Stromal cell of bone marrow (primary cell): ENCODE data around the gene ZNF787.
A peak's percentile ranks its signal among the peaks of the same experiment; 100 is the strongest.

Source experiments
- DNase-seq: peaks from one replicate; pipeline ENCODE4 v3.0.0-alpha.2; 2012; ENCODE audit warnings: low read depth

The ZNF787 gene

DNA sequence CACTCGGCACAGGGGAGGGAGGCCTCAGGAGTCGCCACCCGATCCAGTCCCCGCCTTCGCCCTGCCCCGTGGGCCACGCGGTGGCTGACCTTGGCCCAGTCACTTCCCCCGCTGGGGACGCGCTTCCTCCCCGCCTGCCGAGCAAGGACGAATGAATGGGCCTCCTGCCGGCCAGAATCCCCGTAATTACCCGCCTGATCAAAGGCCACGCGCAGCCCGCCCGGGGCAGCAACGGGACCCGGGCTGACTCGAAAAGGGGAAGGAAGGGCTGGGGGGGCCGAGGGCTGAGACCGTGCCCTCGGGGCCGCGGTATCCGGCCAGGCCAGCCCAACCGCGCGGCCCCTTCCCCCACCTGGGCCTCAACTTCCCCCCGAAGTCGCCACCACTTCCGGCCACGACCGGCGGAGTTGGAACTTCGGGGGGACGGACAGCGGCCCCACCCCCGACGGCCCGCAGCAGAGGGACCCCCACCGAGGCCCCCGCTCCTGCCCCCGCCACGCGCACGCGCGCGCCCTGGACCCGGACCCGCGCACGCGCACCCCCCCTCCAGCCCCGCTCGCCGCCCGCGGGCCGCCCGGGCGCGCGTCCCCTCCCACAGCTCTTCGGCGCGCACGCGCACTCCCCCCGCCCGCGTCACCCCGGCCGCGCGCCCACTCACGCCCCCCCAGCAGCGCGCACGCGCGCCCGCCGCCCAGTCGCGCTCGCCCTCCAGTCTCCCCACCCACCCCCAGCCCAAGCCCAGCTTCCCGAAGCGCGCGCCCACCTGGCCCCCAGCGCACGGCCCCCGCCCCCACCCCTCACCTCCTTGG, 520 bp downstream of the ZNF787 start:
- peak; percentile 37 for DNase-seq

DNA sequence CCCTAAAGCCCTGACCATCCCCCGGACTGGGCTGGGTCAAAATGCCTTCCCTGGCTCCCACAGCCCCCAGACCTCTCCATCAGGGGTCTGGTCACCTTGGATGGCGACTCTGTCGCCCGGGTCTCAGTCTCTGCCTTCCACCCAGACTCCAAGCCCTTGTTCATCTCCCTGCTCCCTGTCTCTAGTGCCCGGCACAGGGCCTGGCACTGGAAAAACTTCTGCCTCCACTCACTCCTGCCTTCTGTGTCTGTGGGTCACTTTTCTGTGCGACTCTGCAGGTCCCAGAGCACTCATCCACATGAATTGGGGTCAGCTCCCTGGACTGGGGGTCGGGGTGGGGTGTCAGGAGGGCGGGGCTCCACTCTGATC, 1.1 kb downstream of the ZNF787 start:
- DNase-seq, result no peak

DNA sequence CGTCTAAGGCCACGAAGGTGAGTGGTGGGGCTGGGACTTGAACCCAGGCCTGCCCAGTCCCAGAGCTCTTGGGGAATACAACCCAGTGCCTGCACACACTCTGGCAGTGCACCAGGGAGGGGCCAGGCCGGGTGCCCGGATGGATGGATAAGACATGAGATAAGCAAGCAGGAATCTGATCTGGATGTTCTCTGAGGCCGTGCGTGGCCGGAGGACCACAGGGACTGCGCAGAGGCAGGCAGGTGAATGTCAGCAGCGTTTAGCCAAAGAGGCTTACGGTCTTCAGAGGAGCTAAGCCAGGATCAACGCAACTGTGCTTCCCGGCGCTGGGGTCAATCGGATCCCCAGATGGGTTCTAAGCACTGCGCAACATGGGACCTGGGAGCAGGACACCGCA, 1.5 kb downstream of the ZNF787 start:
- no peak for DNase-seq

DNA sequence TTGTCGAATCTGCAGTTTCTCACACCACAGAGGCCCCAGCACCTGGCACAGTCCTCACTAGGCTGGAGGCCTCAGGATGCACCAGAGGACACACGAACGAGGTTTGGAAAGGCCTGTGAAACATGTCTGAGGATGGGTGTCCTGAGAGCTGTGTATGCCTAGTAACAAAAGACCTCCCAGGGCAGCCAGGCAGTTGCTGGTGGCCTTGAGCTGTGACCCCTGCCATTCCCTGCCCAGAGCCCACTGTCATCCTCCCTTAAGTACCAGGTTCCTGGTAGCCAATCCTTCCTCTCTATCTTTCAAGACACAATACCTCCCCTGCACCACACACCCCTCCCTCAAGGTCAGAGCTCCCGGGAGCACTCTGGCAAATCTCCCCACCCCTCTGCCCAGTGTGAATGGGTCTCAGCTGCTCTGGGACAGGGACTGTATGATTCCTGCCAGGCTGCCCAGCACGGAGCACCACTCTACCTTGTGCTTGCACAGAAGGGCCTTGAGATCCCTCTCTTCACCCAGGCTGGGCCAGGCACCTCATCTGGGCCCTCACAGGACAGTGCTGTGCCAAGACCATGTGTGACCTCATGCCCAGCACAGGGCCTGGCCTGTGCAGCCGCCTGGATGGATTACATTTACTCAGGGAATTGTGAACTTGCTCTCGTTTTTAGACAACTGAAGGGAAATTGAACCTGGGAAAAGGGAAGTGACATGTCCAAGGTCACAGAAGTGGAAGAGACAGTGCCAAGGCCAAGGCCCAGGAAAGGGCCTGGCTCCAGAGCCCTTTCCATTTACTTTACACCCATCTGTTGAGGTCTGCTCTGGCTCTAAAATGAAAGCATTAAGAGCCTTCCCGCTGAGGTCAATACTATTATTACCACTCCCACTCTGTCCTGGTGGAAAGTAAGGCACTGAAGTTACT, 2.2 kb downstream of the ZNF787 start:
- no peak for DNase-seq

DNA sequence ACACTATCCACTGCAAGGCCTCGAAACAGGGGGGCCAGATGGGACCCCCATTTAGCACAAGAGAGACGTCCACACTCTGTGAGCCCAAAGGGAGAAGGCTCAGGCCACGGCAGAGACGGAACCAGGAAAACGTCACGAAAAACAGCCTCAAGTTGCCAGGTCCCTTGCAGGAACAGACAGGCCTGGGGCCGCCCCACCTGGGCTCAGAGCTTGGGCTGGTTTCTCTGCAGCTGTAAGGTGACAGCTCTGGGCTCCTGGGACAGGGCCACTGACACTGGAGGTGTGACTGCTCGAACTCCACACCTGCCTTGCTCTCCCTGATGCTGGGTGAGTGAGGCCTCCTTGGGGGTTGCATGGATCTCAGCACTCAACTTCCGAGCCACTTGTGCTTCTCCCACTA, 3.2 kb downstream of the ZNF787 start:
- DNase-seq, result no peak

DNA sequence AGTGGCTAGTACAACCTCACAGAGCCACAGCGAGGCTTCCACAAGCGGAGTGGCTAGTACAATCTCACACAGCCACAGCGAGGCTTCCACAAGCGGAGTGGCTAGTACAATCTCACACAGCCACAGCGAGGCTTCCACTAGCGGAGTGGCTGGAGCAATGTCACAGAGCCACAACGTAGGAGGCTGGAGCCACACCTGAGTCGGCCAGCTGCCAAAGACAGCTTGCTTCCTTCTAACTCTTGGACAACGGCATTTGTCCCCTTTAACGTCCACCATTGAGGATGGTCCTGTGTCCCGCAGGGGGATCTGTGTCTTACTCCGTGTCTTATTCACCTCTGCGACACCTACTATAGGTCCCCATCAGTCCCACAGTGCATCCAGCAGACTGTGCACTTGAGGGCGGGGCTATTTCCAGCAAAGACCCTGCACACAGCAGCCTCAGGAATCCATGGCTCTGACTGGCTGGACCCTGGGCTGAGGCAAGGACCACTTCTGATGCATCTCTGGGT, 3.7 kb downstream of the ZNF787 start:
- DNase-seq, result no peak

DNA sequence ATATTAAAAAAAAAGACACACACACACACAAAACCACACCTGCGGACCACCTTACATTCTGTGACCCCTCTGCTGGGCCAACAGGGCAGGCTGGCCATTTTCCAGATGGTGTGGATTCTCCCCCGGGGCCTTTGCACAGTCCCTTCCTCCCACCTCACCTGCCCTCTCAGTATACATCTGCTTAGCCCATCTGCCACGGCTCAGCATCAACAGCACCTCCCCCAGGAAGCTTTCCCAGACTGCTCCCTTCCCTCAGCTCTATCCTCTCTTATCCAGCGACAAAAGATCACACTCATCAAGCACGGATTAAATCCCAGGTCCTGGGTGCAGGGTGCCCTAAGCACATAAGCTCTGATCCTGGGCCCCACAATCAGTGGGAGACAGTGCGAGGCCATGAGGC, 4.5 kb downstream of the ZNF787 start:
- DNase-seq, result no peak

DNA sequence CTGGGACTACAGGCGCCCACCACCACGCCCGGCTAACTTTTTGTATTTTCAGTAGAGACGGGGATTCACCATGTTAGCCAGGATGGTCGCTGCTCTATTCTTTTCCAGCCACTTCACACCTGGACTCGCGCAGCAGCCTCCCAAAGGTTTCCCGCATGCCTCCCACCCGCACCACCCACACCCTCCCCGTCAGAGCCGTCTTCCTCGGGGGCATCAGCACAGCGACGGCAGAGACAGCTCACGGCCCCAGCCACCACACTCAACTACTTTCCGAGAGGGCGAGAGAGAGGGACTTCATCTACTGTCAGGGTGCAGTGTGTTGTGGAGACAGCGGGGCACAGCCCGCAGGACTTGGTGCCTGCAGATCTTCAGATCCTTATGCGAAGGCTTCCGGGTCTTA, 5.6 kb downstream of the ZNF787 start:
- DNase-seq, result no peak

DNA sequence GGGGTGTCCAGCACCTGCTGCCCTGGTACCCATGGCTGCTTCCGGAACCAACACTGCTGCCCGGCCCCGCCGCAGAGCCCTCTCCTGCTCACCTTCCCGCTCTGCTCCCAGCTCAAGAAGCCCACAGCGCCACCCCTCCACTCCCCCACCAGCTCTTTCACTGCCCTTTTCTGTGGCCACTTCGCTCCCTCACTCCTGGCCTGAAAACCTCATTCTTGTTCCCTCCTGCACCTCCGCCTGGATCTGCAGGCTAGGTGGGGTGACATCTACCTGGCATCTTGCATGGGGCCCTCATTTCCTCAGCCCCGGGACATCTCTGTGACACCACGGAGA, 6.4 kb downstream of the ZNF787 start:
- no peak for DNase-seq

DNA sequence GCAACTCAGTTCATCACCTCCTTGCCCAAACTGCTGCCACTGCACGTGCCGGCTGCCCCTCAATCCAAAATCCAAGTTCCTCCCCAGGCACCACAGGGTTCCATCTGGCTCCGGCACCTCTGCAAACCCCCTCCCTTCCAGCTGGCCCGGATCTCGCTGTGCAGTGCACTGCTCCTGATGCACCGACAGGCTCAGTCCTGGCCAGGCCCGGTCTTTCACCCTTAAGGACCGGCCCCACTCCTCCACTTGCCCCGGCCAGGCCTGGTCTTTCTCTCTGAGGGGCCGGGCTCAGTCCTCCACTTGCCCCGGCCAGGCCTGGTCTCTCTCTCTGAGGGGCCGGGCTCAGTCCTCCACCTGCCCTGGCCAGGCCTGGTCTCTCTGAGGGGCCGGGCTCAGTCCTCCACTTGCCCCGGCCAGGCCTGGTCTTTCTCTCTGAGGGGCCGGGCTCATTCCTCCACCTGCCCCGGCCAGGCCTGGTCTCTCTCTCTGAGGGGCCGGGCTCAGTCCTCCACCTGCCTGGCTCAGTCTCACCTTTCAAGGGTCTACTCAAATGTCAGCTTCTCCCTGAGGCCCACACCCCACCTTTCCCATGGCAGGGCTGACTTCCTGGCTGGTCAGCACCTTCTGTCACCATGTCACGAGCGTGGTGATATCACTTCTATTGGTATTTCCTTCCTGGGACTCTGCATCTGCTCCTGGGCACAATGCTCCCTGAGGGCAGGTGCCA, 6.9 kb downstream of the ZNF787 start:
- DNase-seq, result no peak

DNA sequence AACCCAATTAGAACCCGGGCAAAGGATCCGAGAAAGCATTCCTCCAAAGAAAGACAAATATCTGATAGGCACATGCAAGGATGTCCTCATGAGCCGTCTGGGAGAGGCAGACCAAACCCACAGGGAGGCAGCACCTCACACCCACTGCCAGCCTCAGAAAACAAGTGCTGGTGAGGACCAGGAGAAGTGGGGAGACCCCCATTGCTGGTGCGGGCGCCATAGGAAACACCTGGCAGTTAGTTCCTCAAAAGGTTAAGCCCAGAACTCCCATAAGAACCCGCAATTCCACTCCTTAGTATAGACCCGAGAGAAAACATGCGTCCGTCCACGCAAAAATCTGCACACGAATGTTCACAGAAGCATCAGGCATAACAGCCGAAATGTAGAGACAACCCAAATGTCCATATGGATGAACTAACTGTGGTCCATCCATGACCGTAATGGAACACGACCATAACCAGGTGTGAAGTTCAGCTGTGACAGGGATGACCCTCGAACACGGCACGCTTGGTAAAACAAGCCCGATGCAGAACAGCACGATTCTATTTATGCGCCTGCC, 7.9 kb downstream of the ZNF787 start:
- DNase-seq, result no peak

DNA sequence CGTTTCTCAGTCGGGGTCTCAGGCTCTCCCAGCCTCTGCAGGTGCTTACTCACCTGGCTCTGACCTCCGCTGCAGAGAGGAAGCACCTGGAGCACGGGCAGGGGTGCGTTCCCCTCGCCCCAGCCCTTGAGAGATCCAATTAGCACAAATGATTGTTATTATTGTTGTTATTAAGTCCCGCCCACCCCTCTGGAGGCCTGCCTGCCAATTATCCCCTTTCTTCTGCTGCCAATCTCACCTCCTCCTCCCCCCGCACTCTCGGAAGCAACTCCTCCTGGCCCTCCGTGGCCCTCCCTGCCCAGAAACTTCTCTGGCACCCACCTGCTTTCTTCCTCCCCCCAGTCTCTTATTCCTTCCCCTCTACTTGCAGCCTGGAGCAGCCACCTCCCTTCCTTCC, 8.8 kb downstream of the ZNF787 start:
- DNase-seq, result no peak

DNA sequence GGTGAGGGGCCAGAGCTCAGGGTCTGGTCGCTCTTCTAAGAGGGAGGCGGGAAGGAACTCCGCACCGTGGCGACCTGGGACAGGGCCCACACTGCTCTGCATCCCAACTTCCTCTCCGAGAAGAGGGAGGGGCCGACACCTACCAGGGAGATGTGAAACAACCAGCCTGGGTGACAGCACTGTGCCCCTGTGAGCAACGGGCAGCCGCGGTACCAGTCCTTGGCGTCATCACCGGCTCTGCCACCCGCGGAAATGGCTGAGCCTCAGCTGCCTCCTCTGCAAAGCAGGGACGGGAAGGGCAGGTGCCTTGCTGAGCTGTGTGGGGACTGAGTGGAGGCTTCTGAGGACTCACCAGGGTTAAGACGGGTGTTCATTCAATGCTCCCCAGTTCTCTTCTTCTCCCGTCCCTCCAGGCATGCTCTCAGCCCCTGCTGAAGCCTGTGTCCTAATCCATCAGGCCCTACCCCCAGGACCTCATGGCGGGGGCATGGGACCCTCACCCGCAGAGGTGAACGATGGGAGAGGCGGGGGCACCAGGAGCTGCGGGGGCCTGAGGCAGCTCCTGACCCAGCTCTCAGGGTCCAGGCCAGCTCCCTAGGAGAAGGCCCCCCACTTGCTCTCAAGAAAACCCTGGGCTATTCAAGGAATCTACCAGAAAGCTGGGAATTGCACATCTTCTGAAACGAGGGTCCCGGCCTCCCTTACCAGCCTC, 9.3 kb downstream of the ZNF787 start:
- no peak for DNase-seq

DNA sequence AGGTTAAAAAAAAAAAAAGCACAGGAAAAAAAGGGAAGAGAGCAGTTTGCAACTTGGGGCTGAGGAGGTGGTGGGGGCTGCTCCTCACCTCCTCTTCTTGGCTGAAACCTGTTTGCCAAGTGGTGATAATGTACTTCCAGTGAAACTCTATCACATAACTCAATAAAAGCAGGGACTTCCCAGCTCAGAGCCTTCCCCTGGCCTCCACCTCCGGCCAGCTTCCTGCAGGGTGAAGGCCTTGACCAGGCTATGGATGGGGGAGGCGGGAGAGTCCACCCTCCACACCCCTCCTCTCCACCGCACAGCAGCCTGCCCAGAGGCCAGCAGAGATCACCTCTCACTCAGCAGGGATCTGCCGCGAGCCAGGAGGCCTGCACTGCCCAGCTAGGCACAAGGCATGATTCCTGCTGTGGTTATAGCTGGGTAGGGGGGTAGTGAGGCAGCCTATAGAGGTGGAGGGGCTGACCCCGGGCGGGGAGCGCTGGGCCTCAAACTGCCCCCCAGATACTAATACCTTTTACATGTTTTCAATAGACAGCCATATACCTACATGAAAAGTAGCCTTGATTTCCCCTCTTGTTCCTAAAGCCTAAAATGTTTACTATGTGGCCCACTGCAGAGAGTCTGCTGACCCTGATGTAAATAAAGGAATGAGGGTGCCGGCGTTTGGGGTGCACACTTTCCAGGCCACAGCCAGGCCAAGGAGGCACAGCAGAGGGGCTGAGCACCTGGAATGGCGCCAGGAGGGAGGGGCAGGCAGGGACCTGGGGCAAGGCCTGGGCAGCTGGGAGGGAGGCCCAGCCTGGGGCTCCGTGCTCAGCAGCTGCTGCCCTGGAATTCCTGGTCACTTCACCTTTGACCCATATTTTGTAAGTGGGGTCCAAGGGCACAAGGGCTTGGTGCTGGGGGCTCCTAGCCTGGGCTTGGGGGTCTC, 10.3 kb downstream of the ZNF787 start:
- no peak for DNase-seq

DNA sequence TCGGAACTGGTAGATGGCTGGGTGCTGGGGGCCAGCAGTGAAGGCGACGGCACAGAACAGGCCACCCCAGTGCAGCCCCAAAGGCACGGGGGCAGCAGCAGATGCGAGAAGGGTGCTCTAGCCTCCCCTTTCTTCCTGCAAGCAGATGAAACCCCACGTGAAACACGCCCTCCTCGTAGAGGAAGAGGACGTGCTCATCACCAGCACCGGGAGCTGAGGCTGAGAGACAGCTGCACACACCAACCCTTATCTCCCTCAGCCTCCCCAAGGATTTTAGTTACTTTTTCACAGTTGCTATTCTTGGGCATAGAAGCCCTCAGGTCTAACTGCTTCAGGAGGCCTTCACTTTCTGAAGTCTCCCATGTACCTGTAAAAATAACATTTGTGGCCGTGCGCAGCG, 11.9 kb downstream of the ZNF787 start:
- no peak for DNase-seq

DNA sequence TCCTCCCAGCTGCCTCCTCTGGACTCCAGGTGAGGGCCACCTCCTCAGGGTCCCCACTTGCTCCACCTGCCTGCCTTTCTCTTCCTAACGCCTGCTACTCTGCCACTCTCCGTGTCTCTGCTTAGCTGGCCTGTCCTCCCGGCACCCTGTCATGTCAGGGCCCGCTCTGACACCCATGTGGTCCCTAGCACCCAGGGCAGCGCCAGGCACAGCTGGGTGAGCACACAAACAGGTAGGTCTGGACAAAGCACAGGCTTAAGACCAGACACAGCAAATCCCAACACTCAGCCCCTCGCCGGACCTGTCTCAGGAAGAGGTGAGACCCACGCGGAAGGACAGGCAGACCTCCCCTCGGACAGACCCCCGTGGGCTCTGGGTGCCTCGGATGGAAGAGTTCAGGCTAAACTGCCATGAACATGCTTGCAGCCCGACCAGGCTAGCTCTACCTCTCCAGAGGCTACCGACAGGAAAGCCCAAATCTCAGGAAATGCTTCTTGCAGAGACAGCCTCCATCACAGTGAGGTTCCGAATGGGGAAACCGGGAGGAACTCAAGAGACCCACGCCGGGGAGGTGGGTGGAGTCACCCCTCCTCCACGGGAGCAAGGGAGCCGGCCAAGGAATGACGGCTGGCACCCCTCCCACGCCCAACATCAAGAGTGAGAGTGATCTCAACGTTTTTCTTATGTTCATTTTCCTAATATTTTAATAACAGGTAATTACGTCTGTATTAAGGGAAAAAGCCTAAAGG, 12.5 kb downstream of the ZNF787 start:
- DNase-seq, result no peak

DNA sequence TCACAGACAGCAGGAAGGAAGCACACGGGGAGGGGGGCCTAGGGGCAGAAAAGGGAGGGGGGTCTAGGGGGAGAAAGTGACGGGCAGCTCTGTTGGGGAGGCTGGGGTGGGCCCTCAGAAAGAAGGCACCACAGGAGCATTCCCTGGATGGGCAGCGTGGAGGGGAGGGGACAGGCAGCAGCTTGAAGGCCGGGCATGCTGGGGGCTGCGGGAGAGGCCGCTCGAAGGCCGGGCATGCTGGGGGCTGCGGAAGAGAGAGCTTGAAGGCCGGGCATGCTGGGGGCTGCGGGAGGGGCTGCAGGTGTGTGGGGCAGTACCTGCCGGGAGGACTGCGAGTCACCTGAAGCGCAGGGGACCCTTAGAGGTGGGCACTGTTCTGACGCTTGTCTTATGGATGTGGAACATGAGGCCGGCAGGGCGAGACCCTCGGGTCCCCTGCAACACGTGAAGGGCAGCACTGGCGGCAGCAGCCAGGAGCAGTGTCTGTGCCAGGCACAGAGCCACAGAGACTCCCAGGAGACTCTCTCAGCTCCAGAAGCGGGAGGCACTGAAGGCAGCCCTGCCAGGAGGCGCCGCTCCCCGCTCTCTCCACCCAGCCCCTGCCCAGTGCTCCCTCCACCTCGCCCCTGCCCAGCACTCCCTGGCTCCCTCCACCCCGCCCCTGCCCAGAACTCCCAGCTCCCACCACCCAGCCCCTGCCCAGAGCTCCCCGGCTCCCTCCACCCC, 13.3 kb downstream of the ZNF787 start:
- DNase-seq, result no peak

DNA sequence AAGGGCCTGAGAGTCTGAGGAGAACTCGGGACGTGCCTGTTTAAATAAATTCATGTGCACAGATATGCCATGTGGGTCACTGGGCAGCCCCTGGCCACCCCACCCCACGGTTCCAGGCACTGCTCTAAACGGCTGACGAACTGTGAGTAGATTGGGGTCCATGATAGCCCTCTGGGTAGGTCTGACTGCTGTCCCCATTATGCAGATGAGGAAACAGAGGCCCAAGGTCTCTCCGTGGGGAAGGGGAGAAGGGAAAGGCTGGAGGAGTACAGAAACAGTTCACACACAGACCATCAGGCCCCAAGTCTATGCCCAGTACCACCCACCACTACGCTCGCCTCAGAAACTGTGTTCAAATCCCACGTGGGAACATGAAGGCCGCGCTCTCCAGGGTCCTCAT, 14.1 kb downstream of the ZNF787 start:
- DNase-seq, result no peak

DNA sequence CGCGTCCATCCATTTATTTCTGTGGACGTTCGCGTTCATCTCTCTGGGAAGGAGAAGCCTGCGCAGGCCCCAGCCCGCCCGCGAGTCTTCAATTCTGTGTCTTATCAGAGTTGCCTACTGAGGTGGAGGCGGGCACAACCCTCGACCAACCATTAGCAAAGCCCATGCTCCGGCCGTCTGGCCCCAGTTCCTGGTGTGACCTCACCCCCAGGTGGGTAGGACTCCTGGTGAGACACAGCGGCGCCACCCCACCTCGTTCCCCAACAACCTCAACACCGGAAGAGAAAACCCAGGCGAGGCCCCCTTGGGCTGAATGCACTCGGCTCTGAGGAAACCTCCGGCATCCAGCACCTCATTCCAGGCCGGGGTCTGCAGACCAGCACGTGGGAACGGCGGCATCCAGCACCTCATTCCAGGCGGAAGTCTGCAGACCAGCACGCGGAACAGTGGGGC, 14.7 kb downstream of the ZNF787 start:
- no peak for DNase-seq
